Effector memory CD4-positive, alpha-beta T cell (primary cell): ENCODE data around the gene SIRT6.
"Not testable (repeated sequence)": the region's sequence is repeated elsewhere in the genome, so short reads cannot be mapped to it uniquely, and the experiment has no call there.

Experiments used
- DNase-seq, 3 donors: peaks; one replicate each; pipeline ENCODE4 v3.0.0-alpha.2; 2020
- H3K27ac ChIP-seq: 2 replicates; pipeline ENCODE4 v1.7.0; 2013; ENCODE audit warnings: mild to moderate bottlenecking, low read length, moderate library complexity; ENCODE audit not compliant: insufficient read depth, poor library complexity, severe bottlenecking
- H3K27me3 ChIP-seq: replicated peaks from 2 replicates; pipeline ENCODE4 v1.7.0; 2013; ENCODE audit warnings: mild to moderate bottlenecking, low read length; ENCODE audit not compliant: insufficient read depth, control insufficient read depth, poor library complexity, severe bottlenecking
- H3K36me3 ChIP-seq: 2 replicates; pipeline ENCODE4 v1.7.0; 2013; ENCODE audit warnings: mild to moderate bottlenecking, low read length, moderate library complexity; ENCODE audit not compliant: control insufficient read depth, insufficient read depth
- H3K4me1 ChIP-seq: 2 replicates; pipeline ENCODE4 v1.7.0; 2013; ENCODE audit warnings: low read length, mild to moderate bottlenecking; ENCODE audit not compliant: control insufficient read depth, insufficient read depth, poor library complexity, severe bottlenecking
- H3K4me3 ChIP-seq: 2 replicates; pipeline ENCODE4 v1.7.0; 2013; ENCODE audit warnings: low read length, low read depth, mild to moderate bottlenecking; ENCODE audit not compliant: insufficient read depth, poor library complexity, severe bottlenecking
- H3K9me3 ChIP-seq: 2 replicates; pipeline ENCODE4 v1.7.0; 2013; ENCODE audit warnings: mild to moderate bottlenecking, low read length, moderate library complexity; ENCODE audit not compliant: control insufficient read depth

Gene SIRT6

GRCh38 chr19:4218523-4218922 lies 36.2 kb upstream of the SIRT6 start:
- not testable (repeated sequence) for H3K36me3 ChIP-seq, H3K4me1 ChIP-seq, H3K27ac ChIP-seq, H3K27me3 ChIP-seq, H3K9me3 ChIP-seq, DNase-seq, H3K4me3 ChIP-seq

GRCh38 chr19:4217429-4218264 lies 35.3 kb upstream of the SIRT6 start:
- DNase-seq: no peak
- H3K27ac ChIP-seq: no peak overlapping the region
- H3K36me3 ChIP-seq: no peaks in the 10 kb centered on the region
- H3K4me3 ChIP-seq: no peak overlapping the region
- no peaks in the 10 kb centered on the region for H3K27me3 ChIP-seq
- H3K4me1 ChIP-seq: peaks cover 4% of the 10 kb centered on the region
- H3K9me3 ChIP-seq: no peaks in the 10 kb centered on the region

- no peak overlapping the region for H3K27ac ChIP-seq
- no peaks in the 10 kb centered on the region for H3K36me3 ChIP-seq
Measured at GRCh38 chr19:4216846-4217245, 34.5 kb upstream of the SIRT6 start.

GRCh38 chr19:4215807-4216206 lies 33.4 kb upstream of the SIRT6 start:
- DNase-seq: no peak
- Histone ChIP-seq H3K27ac (no peak overlapping the region), H3K4me1 (peaks cover 4% of the 10 kb centered on the region), H3K4me3 (no peak overlapping the region), H3K27me3 (no peaks in the 10 kb centered on the region), H3K9me3 (no peaks in the 10 kb centered on the region), H3K36me3 (no peaks in the 10 kb centered on the region)

More at GRCh38 chr19:4216846-4217245, 34.5 kb upstream of the SIRT6 start:
- Histone ChIP-seq H3K4me3 (no peak overlapping the region), H3K27me3 (no peaks in the 10 kb centered on the region), H3K9me3 (no peaks in the 10 kb centered on the region), H3K4me1 (peaks cover 4% of the 10 kb centered on the region)
- no peak for DNase-seq

- Histone ChIP-seq H3K27me3 (no peaks in the 10 kb centered on the region), H3K4me1 (peaks cover 4% of the 10 kb centered on the region)
Measured at GRCh38 chr19:4213116-4213515, 30.8 kb upstream of the SIRT6 start.

GRCh38 chr19:4210166-4210731 lies 27.9 kb upstream of the SIRT6 start:
- Histone ChIP-seq H3K27ac (no peak overlapping the region), H3K4me1 (peaks cover 4% of the 10 kb centered on the region), H3K4me3 (no peak overlapping the region), H3K9me3 (no peaks in the 10 kb centered on the region), H3K27me3 (no peaks in the 10 kb centered on the region), H3K36me3 (no peaks in the 10 kb centered on the region)
- no peak for DNase-seq

More at GRCh38 chr19:4213116-4213515, 30.8 kb upstream of the SIRT6 start:
- Histone ChIP-seq H3K9me3 (no peaks in the 10 kb centered on the region), H3K36me3 (no peaks in the 10 kb centered on the region), H3K4me3 (no peak overlapping the region), H3K27ac (no peak overlapping the region)
- DNase-seq: no peak

- Histone ChIP-seq H3K27me3 (no peaks in the 10 kb centered on the region), H3K9me3 (no peaks in the 10 kb centered on the region), H3K4me1 (no peaks in the 10 kb centered on the region), H3K4me3 (no peak overlapping the region), H3K36me3 (no peaks in the 10 kb centered on the region), H3K27ac (no peak overlapping the region)
- no peak for DNase-seq
Measured at GRCh38 chr19:4208385-4209094, 26.2 kb upstream of the SIRT6 start.

- H3K27ac ChIP-seq: no peak overlapping the region
- no peak overlapping the region for H3K4me3 ChIP-seq
- no peaks in the 10 kb centered on the region for H3K9me3 ChIP-seq
- DNase-seq: no peak
- H3K27me3 ChIP-seq: no peaks in the 10 kb centered on the region
- H3K4me1 ChIP-seq: no peaks in the 10 kb centered on the region
- H3K36me3 ChIP-seq: no peaks in the 10 kb centered on the region
Measured at GRCh38 chr19:4206818-4207484, 24.6 kb upstream of the SIRT6 start.

GRCh38 chr19:4201798-4202197 lies 19.4 kb upstream of the SIRT6 start:
- Histone ChIP-seq H3K27me3 (peaks cover 13% of the 10 kb centered on the region), H3K9me3 (no peaks in the 10 kb centered on the region), H3K36me3 (no peaks in the 10 kb centered on the region), H3K27ac (no peak overlapping the region), H3K4me3 (no peak overlapping the region), H3K4me1 (no peaks in the 10 kb centered on the region)
- no peak for DNase-seq
